Hematopoietic multipotent progenitor cell treated with erythropoietin and hydrocortisone succinate and interleukin-3 and kit ligand, for 6 days (in vitro differentiated cells): Measurements from ENCODE around the gene GLIS1.
"Not testable (repeated sequence)": the region's sequence is repeated elsewhere in the genome, so short reads cannot be mapped to it uniquely, and the experiment has no call there.

Experiments used
- DNase-seq: peaks from one replicate; pipeline ENCODE4 v3.0.0-alpha.2; 2015

Gene GLIS1

DNA sequence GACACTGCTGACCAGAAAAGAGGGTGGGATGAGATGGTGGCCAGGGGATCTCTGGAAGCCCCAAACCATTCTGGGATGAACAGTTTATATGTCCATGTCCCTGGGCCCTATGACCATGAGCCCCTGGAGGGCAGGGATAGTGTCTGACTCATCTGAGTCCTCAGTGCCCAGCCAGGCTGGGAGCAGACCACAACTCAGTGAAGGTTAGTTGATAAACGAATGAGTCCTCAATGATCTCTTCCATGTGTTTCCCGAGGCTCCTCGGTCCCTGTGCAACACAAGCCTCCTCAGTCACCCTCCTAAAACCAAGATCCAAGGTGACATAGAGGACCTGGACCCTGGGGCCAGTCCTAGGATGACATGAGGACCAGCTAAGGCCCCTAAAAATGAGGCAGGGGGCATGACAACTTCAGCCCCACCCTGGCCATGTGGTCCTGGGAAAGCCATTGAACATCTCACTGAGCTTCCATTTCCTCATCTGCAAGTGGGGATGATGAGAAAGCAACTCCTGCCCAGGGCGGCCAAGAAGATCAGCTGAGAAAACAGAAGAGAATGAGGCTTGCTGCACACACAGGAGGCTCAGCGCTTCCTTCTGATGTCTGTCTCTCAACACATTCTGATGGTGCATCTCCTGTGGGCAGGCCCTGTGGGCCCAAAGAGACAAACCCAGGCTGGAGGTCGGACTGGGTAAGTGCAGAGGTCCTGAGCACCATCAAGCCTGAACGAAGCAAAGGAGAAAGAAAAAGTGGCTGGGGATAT lies 86.3 kb downstream of the GLIS1 start:
- no peak for DNase-seq

GRCh38 chr1:53651356-53651755 lies 87.6 kb downstream of the GLIS1 start:
- no peak for DNase-seq

DNA sequence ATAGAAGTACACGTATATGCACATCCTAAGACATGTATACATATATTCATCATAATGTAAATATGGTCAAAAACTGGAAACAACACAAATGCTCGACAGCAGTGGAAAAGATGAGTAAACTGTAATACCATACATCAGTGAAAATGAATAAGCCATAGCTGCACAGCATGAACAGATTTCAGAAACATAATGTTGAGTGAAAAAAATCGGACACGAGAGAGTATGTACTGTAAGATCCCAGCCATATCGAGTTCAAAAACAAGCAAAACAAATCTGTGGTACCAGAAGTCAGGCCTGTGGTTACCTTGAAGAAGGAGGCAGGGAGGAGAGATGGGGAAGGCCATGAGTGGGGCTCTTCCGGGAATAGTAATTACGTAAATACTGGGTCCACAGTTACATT lies 90.4 kb downstream of the GLIS1 start:
- DNase-seq = no peak

- DNase-seq = not testable (repeated sequence)
Observed at GRCh38 chr1:53647915-53648314, 91.0 kb downstream of the GLIS1 start.

GRCh38 chr1:53646732-53647131 lies 92.2 kb downstream of the GLIS1 start:
- no peak for DNase-seq

DNA sequence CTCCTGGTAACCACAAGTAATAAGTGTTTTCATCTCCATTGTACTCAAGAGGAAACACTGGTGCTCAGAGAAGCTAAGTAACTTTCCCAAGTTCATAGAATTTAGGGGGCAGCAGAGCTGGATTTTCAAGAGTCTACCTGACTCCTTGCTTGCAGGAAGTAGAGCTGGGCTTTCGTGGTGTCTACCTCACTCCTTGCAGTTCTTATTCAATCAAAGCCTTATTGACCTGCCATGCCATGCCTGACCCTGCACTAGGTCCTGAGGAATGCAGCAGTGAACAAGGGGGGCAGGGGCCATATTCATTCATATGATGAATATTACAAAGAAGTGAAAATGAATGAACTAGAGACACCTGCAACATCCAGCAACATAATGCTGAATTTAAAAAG lies 93.3 kb downstream of the GLIS1 start:
- no peak for DNase-seq

- no peak for DNase-seq
Observed at GRCh38 chr1:53644909-53645689, 93.9 kb downstream of the GLIS1 start.

DNA sequence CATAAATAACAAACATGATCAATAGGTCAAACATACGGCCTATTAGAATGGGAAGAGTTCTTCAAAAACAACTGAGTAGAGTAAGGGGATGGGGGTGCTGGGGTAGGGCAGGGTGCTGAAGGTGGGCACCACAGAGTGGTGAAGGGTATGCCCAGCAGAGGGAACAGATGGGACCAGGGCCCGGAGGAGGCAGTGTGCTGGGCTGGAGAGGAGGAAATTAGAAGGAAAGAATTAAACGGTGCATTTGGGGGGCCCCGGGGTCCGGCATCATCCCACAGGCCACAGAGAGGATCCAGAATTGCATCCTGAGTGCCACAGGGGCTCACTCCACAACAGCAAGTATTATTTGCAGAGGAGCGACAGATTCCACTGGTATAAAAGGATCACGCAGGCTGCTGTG lies 94.5 kb downstream of the GLIS1 start:
- DNase-seq = no peak

GRCh38 chr1:53643881-53644390 lies 95.0 kb downstream of the GLIS1 start:
- DNase-seq = no peak

- no peak for DNase-seq
Observed at GRCh38 chr1:53643041-53643880, 95.7 kb downstream of the GLIS1 start.

DNA sequence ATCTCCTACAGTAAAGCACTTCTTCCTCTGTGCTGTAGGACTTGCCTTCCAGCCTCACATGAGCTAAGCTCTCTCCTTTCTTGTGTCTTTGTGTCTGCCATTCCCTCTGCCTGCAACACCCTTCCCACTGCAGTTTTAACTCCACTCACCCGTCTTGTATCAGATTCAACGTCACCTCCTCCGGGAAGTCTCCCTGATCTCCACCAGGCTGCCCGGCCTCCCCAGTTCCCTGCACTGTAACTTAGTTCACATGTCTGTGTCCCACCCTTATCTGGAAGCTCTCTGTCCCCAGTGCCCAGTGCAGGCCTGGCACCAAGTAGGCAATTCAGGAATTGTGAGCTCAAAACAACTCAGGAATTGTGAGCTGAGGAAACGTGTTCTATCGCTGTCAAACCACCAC lies 96.4 kb downstream of the GLIS1 start:
- DNase-seq = no peak

DNA sequence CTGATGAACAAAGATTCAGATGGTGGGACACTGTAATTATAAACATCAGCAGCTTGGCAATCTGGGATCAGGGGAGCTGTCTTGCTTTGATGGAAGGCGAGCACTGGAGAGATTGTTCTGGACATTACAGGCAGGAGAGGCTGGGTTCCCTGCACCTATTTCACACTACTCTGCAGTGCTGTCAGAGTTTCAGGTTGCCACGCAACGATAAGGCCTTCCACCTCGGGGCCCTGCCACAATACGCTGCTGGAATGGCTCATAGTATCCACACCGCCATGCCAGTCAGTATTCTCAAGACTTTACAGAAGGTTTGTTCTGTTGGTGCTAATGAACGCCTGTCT lies 96.8 kb downstream of the GLIS1 start:
- no peak for DNase-seq

DNA sequence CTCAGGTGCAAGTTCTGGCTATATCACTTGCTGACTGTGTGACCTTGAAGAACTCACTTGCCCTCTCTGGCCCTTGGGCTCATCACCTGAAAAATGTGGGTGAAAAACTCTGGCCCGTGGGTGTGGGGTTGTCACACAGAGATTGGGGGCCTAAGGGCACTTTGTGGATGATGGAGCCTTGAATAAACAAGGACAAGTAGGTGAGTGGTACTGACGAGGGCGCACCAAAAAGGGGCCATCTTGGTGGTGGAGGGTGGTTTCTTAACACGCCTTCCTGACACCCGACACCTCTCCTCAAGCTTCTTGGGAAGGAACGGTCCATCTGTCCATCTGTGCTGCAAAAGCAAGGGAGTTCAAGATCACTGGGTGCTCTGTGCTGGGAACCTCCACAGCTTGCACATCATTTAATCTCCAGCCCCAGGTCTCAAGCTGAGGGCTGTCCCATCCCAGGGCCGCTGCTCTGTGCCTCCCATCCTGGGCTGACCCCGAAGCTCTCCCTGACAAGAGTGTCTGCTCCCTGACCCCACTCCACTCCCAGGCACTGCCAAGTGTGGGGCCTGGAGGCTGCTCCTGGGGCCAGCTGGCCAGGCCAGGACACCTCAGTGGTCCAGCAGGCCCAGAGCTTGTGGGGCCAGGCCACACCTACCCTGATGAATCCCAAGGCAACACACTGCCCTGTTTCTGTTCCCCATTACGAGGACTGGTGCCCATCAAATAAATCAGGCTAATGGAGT lies 97.3 kb downstream of the GLIS1 start:
- DNase-seq = no peak

DNA sequence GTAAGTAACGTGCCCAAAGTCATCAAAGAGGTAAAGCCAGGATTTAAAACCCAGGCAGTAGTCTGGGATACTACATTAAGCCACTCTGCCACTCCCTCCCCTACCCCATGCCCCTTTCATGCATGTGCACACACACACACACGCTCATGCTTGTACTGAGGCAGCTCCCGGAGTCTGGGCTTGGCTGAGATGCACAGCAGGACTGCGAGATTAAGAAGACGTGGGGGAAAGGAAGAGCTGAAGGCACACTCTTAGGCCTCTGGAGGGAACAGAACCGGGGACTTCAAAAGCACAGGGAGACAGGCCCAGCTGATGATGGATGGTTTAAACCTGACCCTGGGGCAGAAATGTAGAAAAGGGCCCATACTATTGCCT lies 98.3 kb downstream of the GLIS1 start:
- DNase-seq = no peak

DNA sequence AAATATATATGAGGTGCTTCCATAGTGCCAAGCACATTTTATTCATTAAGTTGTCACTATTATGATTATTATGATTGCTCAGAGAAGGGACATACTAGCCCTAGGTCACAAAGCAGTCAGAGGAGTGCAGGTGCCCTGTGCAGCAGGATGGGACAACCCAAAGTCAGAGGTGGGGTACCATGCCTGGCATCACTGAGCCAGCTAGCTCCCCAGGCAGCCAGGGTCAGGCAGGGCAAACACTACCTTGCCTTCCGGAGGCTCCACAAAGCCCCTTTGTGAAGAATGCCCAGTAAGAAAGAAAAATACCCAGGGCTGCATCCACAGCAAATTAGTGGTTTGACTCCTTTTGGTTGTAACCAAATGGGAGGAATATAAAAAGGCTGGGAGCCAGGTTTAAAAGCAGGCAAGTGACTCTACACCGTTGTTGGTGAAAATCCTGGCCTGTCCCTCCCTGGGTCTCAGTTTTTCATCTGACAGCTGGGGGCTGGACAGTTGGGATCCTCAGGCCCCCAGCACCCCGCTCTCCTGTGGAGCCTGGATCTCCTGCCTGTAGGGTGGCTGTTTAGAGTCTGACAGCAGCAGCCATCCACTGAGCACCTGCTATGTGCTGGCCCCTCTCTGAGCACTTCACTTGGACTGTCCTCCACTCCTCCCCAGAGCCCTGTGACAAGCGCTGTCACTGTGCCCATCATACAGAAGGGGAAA lies 98.8 kb downstream of the GLIS1 start:
- DNase-seq = no peak

GRCh38 chr1:53639251-53639763 lies 99.7 kb downstream of the GLIS1 start:
- DNase-seq = no peak

- no peak for DNase-seq
Observed at GRCh38 chr1:53638360-53639035, 100.5 kb downstream of the GLIS1 start.

GRCh38 chr1:53637511-53638359 lies 101.2 kb downstream of the GLIS1 start:
- DNase-seq = no peak

DNA sequence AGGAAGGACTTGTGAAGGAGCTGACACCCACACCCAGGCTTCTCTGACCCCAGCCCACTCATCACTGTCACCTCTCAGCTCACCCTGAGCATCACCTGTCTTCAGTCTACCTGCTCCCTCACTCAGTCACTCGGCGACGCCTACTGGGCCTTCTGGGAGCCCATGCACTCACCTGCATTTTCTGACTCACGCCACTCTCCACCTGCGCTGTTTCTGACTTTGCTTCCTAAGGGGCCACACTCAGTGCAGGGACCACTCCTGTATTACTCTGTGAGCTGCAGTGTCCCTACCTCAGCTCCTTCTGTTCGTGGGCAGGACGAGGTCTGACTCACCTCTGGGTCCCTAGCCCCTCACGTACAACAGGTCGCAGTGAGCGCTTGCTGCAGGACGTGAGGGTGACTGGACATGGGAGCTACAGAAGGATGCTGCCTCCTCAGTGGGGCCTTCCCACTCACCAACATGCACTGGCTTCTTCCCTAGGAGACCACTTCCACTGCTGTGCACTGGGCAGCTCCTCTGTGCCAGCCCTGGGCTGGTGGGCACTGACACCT lies 102.3 kb downstream of the GLIS1 start:
- no peak for DNase-seq

DNA sequence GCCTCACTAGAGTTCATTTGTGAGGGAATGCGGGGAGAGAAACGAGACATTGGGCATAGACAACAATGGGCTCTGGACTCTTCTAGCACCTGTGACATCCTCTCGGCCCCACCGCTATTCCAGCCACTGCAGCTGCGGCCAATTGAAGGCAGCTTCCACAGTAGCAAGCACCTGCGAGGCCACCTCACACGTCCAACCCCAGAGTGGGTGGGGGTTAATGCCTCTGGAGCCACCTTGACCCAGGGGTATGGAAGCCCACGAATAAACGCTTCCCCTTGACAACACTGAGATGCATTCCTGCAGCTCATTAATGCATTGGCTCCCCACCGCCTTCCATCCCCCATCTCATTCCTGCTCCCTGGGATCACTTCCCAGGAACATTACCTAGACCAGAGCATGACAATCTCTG lies 104.4 kb downstream of the GLIS1 start:
- no peak for DNase-seq
